K562 (cell line): Measurements from ENCODE around the gene CD79A. TPM values are rescaled to one million over a fixed set of nuclear protein-coding genes. Genes with fewer than 3 reads are reported as not detected.

ENCODE experiments used
- ADNP ChIP-seq: fragments of 200-800 bp; sonication (Bioruptor generic); IDR thresholded peaks from 2 replicates; pipeline ENCODE4 v1.6.1; 2016; ENCODE audit warnings: missing genetic modification characterization, missing compliant biosample characterization
- CBX1 ChIP-seq: sonication (generic); IDR thresholded peaks from 2 replicates; pipeline ENCODE4 v1.6.1; 2016; ENCODE audit warnings: antibody characterized with exemption, low read depth, mild to moderate bottlenecking
- FOSL1 ChIP-seq: fragments of 200-800 bp; sonication (Bioruptor generic); conservative IDR thresholded peaks from 2 replicates; pipeline ENCODE4 v1.6.1; 2016; ENCODE audit warnings: missing genetic modification characterization, missing compliant biosample characterization
- GABPB1 ChIP-seq: sonication (generic); formaldehyde crosslinking; IDR thresholded peaks from 2 replicates; pipeline ENCODE4 v1.8.0; 2022; ENCODE audit warnings: mild to moderate bottlenecking, missing genetic modification reagents
- HMBOX1 ChIP-seq: sonication (generic); IDR thresholded peaks from 2 replicates; pipeline ENCODE4 v1.6.1; 2016
- MAX ChIP-seq: sonication (generic); formaldehyde crosslinking; IDR thresholded peaks from 2 replicates; pipeline ENCODE4 v1.9.0; 2022; ENCODE audit warnings: mild to moderate bottlenecking, missing genetic modification reagents
- MTF1 ChIP-seq: fragments of 250-450 bp; sonication (Bioruptor Pico); IDR thresholded peaks from 2 replicates; pipeline ENCODE4 v1.9.0; 2021; ENCODE audit warnings: moderate library complexity, mild to moderate bottlenecking, inconsistent platforms, borderline replicate concordance
- NFIC ChIP-seq: fragments of 450-650 bp; IDR thresholded peaks from 2 replicates; pipeline ENCODE4 v1.6.1; 2017; ENCODE audit warnings: mild to moderate bottlenecking, inconsistent platforms
- RBM22 ChIP-seq: fragments of 200-400 bp; formaldehyde crosslinking; IDR thresholded peaks from 2 replicates; pipeline ENCODE4 v1.6.1; 2018; ENCODE audit warnings: low read length, low read depth; ENCODE audit not compliant: poor library complexity, severe bottlenecking
- SRSF1 ChIP-seq: fragments of 200-400 bp; formaldehyde crosslinking; IDR thresholded peaks from 2 replicates; pipeline ENCODE4 v1.6.1; 2017; ENCODE audit warnings: mild to moderate bottlenecking, low read depth, low read length, moderate library complexity
- TAF15 ChIP-seq: fragments of 200-400 bp; formaldehyde crosslinking; IDR thresholded peaks from 2 replicates; pipeline ENCODE4 v1.6.1; 2017; ENCODE audit warnings: mild to moderate bottlenecking, low read depth, low read length, moderate library complexity
- TCF3 ChIP-seq: sonication (generic); formaldehyde crosslinking; IDR thresholded peaks from 2 replicates; pipeline ENCODE4 v1.4.0; 2020; ENCODE audit warnings: mild to moderate bottlenecking, missing genetic modification reagents
- TOE1 ChIP-seq, 2 experiments: fragments of 450-650 bp in 1 of 2; sonication (generic) in 1 of 2; formaldehyde crosslinking in 1 of 2; IDR thresholded peaks; 2 replicates each; pipeline versions ENCODE4 v1.7.1 to v1.8.0; 2016 to 2022; ENCODE audit warnings: borderline replicate concordance in 2 of 2, mild to moderate bottlenecking in 2 of 2, antibody characterized with exemption in 1 of 2, inconsistent platforms in 1 of 2, low read depth in 1 of 2, missing genetic modification reagents in 1 of 2, moderate library complexity in 1 of 2
- ZFP36 ChIP-seq: fragments of 150-350 bp; IDR thresholded peaks from 2 replicates; pipeline ENCODE4 v1.6.1; 2018; ENCODE audit warnings: low read length, low read depth; ENCODE audit not compliant: partially characterized antibody
- ZMIZ1 ChIP-seq, 2 experiments: fragments of 150-350 bp in 1 of 2; IDR thresholded peaks; 2 replicates each; pipeline ENCODE4 v1.6.1; 2012 to 2016; ENCODE audit warnings: low read depth in 2 of 2, low read length in 2 of 2, mild to moderate bottlenecking in 1 of 2, moderate library complexity in 1 of 2
- ZNF134 ChIP-seq: fragments of 250-450 bp; sonication (Bioruptor Pico); conservative IDR thresholded peaks from 2 replicates; pipeline ENCODE4 v1.4.0; 2020
- ZNF174 ChIP-seq: fragments of 250-450 bp; sonication (Bioruptor Pico); IDR thresholded peaks from 2 replicates; pipeline ENCODE4 v1.4.0; 2020; ENCODE audit warnings: mild to moderate bottlenecking
- ZNF445 ChIP-seq: fragments of 250-450 bp; sonication (Bioruptor Pico); IDR thresholded peaks from 2 replicates; pipeline ENCODE4 v1.4.0; 2020; ENCODE audit warnings: low read depth, mild to moderate bottlenecking, moderate library complexity
- ZNF655 ChIP-seq: fragments of 250-450 bp; sonication (Bioruptor Pico); IDR thresholded peaks from 2 replicates; pipeline ENCODE4 v1.5.0; 2021
- polyA plus RNA-seq, 8 experiments: library from polyadenylated mRNA; depleted of rRNA in 4 of 8; stranded (reverse) in 5 of 8; unstranded in 3 of 8; fragments of >200 nt; fragmentation: Nextera tagmentation in 2 of 8; fragmentation: Illumina TruSeq in 1 of 8; extraction: Ambion mirVana in 2 of 8; extraction: Trizol in 1 of 8; gene quantifications; 2 replicates each; pipeline versions ENCODE4 v1.2.1 to v1.2.3, GENCODE V29; 2011 to 2014; ENCODE audit warnings: inconsistent platforms in 1 of 8, missing spikeins in 1 of 8
- total RNA-seq, 7 experiments: library from RNA; depleted of rRNA in 6 of 7; stranded (reverse); fragments of >200 nt in 6 of 7; fragmentation: Illumina TruSeq in 2 of 7; extraction: Trizol in 2 of 7; gene quantifications; 2 replicates each; pipeline versions ENCODE4 v1.2.1 to v1.2.3, GENCODE V29; 2011 to 2021; ENCODE audit warnings: low replicate concordance in 1 of 7

The CD79A gene
- total and polyA plus RNA-seq, 9 of the 15 experiments (the other 6 are each of a cell fraction or from before 2014, with no cell fraction given), result 0.04 to 0.72 (median 0.17) TPM; not detected in 3

GRCh38 chr19:41883821-41884733 is 7.0 kb downstream of the CD79A start (continued):
- TF ChIP-seq ZMIZ1 (IDR thresholded peaks at IDR 0.05; ENCODE audit: low read depth in 2 of 2, low read length in 2 of 2) (peak in 1 of 2 experiments; percentile 13; a peak in 1 of 4 replicates), RBM22 (peak; percentile 63), MTF1 (CRISPR knock-in tag) (no peak), NFIC (0 out of 2 replicates have a peak, but pooled peaks have one; percentile 36), FOSL1 (tag) (peak; percentile 58), GABPB1 (peak; percentile 60; the same call in 1 of the 2 replicates), ZNF655 (no peak), ZNF445 (CRISPR knock-in tag) (no peak), SRSF1 (no peak), MAX (CRISPR knock-in tag) (0 out of 2 replicates have a peak, but pooled peaks have one; percentile 8), ZFP36 (peak; percentile 31), ZNF174 (CRISPR knock-in tag) (0 out of 2 replicates have a peak, but pooled peaks have one; percentile 32), HMBOX1 (peak; percentile 12; the same call in 1 of the 2 replicates), TAF15 (no peak), ADNP (peak; percentile 100), CBX1 (peak; percentile 94), TCF3 (CRISPR knock-in tag) (peak; percentile 33), TOE1 (IDR thresholded peaks at IDR 0.05; ENCODE audit: borderline replicate concordance) (peak; percentile 70), TOE1 (CRISPR knock-in tag; IDR thresholded peaks at IDR 0.05; ENCODE audit: borderline replicate concordance, low read depth) (no peak), ZNF134 (CRISPR knock-in tag) (no peak)
